Vagina (tissue), 2 donors: ENCODE measurements around the gene ADAM22. TPM values are rescaled to one million over a fixed set of nuclear protein-coding genes. Genes with fewer than 3 reads are reported as not detected.

ENCODE experiments used
- DNase-seq, 2 donors: peaks; one replicate each; pipeline ENCODE4 v3.0.0-alpha.2; 2017; ENCODE audit errors: extremely low spot score in 2 of 2
- H3K27ac ChIP-seq: fragments of 200-600 bp; sonication (generic); one replicate; pipeline ENCODE4 v1.5.1; 2019
- H3K27me3 ChIP-seq: fragments of 200-600 bp; sonication (generic); one replicate; pipeline ENCODE4 v1.5.1; 2019
- H3K36me3 ChIP-seq, 2 donors: fragments of 200-600 bp; sonication (generic); one replicate each; pipeline ENCODE4 v1.5.1; 2017 to 2019
- H3K4me1 ChIP-seq: fragments of 200-600 bp; sonication (generic); one replicate; pipeline ENCODE4 v1.5.1; 2019
- H3K4me3 ChIP-seq, 2 donors: fragments of 200-600 bp; sonication (generic); 1 replicate in 1 of 2; 2 replicates in 1 of 2; pipeline ENCODE4 v1.5.1; 2016 to 2019
- H3K9me3 ChIP-seq: fragments of 200-600 bp; sonication (generic); one replicate; pipeline ENCODE4 v1.5.1; 2019
- POLR2A ChIP-seq, 2 donors: fragments of 450-650 bp; IDR thresholded peaks; one replicate each; pipeline ENCODE4 v1.6.1; 2017; ENCODE audit warnings: antibody characterized with exemption in 2 of 2, mild to moderate bottlenecking in 2 of 2, moderate library complexity in 2 of 2
- POLR2AphosphoS5 ChIP-seq, 2 donors: sonication (generic); formaldehyde crosslinking; IDR thresholded peaks; one replicate each; pipeline ENCODE4 v1.9.0; 2017; ENCODE audit warnings: antibody characterized with exemption in 2 of 2, mild to moderate bottlenecking in 2 of 2, low read depth in 1 of 2; ENCODE audit not compliant: insufficient read depth in 1 of 2
- intact Hi-C: fragments of 100-400 bp; cut with DNase I; formaldehyde crosslinking; loops from one replicate; pipeline ENCODE4 v1.15.1; 2023
- total RNA-seq: library from RNA; depleted of rRNA; stranded (reverse); fragments of >200 nt; gene quantifications from one replicate; pipeline ENCODE4 v1.2.3, GENCODE V29; 2016
- TF ChIP-seq, protein P1 (sequence below), 3 experiments: fragments of 450-650 bp in 2 of 3; fragments of 200-600 bp in 1 of 3; sonication (generic) in 1 of 3; IDR thresholded peaks; one replicate each; pipeline ENCODE4 v1.5.1; 2017 to 2019; ENCODE audit warnings: antibody characterized with exemption in 3 of 3, mild to moderate bottlenecking in 2 of 3, moderate library complexity in 2 of 3

Gene ADAM22
- total RNA-seq, 1 donor from 2014 or later, result 6.1 TPM

GRCh38 chr7:88219781-88220747 is 286.0 kb downstream of the ADAM22 start, which contains the start of gene SRI:
SRI (minus strand) TSS chr7:88220038; CDS start chr7:88220026, 12 bp downstream.
- intact Hi-C loops, result no loop called here
- H3K36me3 ChIP-seq, result peaks cover 0 to 12% of the 10 kb centered on the region in 2 donors
- peaks cover 36% of the 10 kb centered on the region for H3K4me1 ChIP-seq
- no peaks in the 10 kb centered on the region for H3K9me3 ChIP-seq
- DNase-seq, result no peak
- TF ChIP-seq POLR2AphosphoS5 (IDR thresholded peaks at IDR 0.05; ENCODE audit: insufficient read depth in 1 of 2, low read depth in 1 of 2), result peak; percentile 26 to 74
- TF ChIP-seq, protein P1, sequence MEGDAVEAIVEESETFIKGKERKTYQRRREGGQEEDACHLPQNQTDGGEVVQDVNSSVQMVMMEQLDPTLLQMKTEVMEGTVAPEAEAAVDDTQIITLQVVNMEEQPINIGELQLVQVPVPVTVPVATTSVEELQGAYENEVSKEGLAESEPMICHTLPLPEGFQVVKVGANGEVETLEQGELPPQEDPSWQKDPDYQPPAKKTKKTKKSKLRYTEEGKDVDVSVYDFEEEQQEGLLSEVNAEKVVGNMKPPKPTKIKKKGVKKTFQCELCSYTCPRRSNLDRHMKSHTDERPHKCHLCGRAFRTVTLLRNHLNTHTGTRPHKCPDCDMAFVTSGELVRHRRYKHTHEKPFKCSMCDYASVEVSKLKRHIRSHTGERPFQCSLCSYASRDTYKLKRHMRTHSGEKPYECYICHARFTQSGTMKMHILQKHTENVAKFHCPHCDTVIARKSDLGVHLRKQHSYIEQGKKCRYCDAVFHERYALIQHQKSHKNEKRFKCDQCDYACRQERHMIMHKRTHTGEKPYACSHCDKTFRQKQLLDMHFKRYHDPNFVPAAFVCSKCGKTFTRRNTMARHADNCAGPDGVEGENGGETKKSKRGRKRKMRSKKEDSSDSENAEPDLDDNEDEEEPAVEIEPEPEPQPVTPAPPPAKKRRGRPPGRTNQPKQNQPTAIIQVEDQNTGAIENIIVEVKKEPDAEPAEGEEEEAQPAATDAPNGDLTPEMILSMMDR (IDR thresholded peaks at IDR 0.05), result peak; percentile 29 to 79 (median 58)
- TF ChIP-seq POLR2A (IDR thresholded peaks at IDR 0.05), result peak in 1 of 2 donors; percentile 67
- H3K27ac ChIP-seq, result peak within 1 kb of the TSS; percentile 87
- peak within 1 kb of the TSS; percentile 79 to 98 for H3K4me3 ChIP-seq
- no peaks in the 10 kb centered on the region for H3K27me3 ChIP-seq

- peaks cover 7% of the 10 kb centered on the region for H3K4me1 ChIP-seq
- DNase-seq, result no peak
- TF ChIP-seq, protein P1 (IDR thresholded peaks at IDR 0.05), result no peak
- TF ChIP-seq POLR2A (IDR thresholded peaks at IDR 0.05), result no peak
- no peak for TF ChIP-seq POLR2AphosphoS5 (IDR thresholded peaks at IDR 0.05; ENCODE audit: insufficient read depth in 1 of 2, low read depth in 1 of 2)
- no peaks in the 10 kb centered on the region for H3K27me3 ChIP-seq
- H3K9me3 ChIP-seq, result no peaks in the 10 kb centered on the region
- no peak overlapping the region for H3K27ac ChIP-seq
- no peak overlapping the region for H3K4me3 ChIP-seq
- no peaks in the 10 kb centered on the region for H3K36me3 ChIP-seq
- intact Hi-C loops, result no loop called here
These were observed 289.2 kb downstream of the ADAM22 start for GRCh38 chr7:88223265-88223664.

DNA sequence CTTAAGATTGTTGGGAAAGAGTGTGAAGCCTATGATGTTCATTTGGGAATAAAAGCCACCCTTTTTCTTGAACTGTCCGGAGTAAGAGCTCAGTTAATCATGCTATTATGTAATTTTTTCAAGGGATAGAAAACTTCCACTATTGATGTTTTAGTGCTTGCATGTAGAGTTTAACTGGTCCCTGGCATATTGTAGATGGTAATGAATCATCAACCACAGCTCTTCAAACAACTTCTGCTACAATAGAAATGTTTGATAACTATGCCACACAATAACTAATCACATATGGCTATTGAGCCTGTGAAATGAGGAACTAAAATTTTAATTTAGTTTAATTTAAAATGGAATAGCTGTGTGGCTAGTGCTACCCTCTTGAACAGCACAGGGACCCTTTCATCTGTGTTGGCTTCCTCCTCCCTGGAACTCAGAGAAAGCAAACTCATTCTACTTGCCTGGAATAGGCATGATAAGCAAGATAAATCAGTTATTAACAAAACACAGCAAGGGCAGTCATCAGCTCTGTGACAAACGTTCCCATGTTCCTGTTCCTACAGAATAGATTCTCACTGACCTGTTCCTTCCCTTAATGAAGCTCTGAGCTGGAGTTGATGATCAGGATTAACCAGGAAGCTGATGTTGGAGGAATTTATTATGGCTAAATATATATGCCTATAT is 290.7 kb downstream of the ADAM22 start:
- H3K4me3 ChIP-seq, result no peak overlapping the region
- H3K27ac ChIP-seq, result no peak overlapping the region
- intact Hi-C loops, result no loop called here
- TF ChIP-seq POLR2A (IDR thresholded peaks at IDR 0.05) (no peak), POLR2AphosphoS5 (IDR thresholded peaks at IDR 0.05; ENCODE audit: insufficient read depth in 1 of 2, low read depth in 1 of 2) (no peak)
- TF ChIP-seq, protein P1 (IDR thresholded peaks at IDR 0.05), result no peak
- H3K27me3 ChIP-seq, result no peaks in the 10 kb centered on the region
- no peaks in the 10 kb centered on the region for H3K36me3 ChIP-seq
- DNase-seq, result no peak
- peaks cover 4% of the 10 kb centered on the region for H3K4me1 ChIP-seq
- no peaks in the 10 kb centered on the region for H3K9me3 ChIP-seq

GRCh38 chr7:88226201-88226600 is 292.1 kb downstream of the ADAM22 start:
- Histone ChIP-seq H3K4me3 (no peak overlapping the region), H3K9me3 (no peaks in the 10 kb centered on the region), H3K27ac (no peak overlapping the region), H3K27me3 (no peaks in the 10 kb centered on the region), H3K4me1 (peaks cover under 1% of the 10 kb centered on the region), H3K36me3 (no peaks in the 10 kb centered on the region)
- TF ChIP-seq POLR2AphosphoS5 (IDR thresholded peaks at IDR 0.05; ENCODE audit: insufficient read depth in 1 of 2, low read depth in 1 of 2) (no peak), POLR2A (IDR thresholded peaks at IDR 0.05) (no peak)
- TF ChIP-seq, protein P1 (IDR thresholded peaks at IDR 0.05), result no peak
- intact Hi-C loops, result no loop called here
- no peak for DNase-seq
